ENCODE data around the gene DMKN. TPM values are rescaled to one million over a fixed set of nuclear protein-coding genes. Genes with fewer than 3 reads are reported as not detected.

Gene DMKN
- total and polyA plus RNA-seq, 9 of the 15 experiments (the other 6 are each of a cell fraction or from before 2014, with no cell fraction given): 0.36 to 0.53 TPM; not detected in 7

GRCh38 chr19:35462476-35462953 is 50.9 kb downstream of the DMKN start (continued):
- TF ChIP-seq, protein P1, sequence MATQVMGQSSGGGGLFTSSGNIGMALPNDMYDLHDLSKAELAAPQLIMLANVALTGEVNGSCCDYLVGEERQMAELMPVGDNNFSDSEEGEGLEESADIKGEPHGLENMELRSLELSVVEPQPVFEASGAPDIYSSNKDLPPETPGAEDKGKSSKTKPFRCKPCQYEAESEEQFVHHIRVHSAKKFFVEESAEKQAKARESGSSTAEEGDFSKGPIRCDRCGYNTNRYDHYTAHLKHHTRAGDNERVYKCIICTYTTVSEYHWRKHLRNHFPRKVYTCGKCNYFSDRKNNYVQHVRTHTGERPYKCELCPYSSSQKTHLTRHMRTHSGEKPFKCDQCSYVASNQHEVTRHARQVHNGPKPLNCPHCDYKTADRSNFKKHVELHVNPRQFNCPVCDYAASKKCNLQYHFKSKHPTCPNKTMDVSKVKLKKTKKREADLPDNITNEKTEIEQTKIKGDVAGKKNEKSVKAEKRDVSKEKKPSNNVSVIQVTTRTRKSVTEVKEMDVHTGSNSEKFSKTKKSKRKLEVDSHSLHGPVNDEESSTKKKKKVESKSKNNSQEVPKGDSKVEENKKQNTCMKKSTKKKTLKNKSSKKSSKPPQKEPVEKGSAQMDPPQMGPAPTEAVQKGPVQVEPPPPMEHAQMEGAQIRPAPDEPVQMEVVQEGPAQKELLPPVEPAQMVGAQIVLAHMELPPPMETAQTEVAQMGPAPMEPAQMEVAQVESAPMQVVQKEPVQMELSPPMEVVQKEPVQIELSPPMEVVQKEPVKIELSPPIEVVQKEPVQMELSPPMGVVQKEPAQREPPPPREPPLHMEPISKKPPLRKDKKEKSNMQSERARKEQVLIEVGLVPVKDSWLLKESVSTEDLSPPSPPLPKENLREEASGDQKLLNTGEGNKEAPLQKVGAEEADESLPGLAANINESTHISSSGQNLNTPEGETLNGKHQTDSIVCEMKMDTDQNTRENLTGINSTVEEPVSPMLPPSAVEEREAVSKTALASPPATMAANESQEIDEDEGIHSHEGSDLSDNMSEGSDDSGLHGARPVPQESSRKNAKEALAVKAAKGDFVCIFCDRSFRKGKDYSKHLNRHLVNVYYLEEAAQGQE (IDR thresholded peaks at IDR 0.05; ENCODE audit: borderline replicate concordance): 0 out of 2 replicates have a peak, but pooled peaks have one; percentile 6
- TF ChIP-seq, protein P1 (CRISPR knock-in tag; IDR thresholded peaks at IDR 0.05; ENCODE audit: low read depth): no peak
- TF ChIP-seq KHSRP (IDR thresholded peaks at IDR 0.05) (no peak), RAD21 (CRISPR knock-in tag; conservative IDR thresholded peaks at IDR 0.05 in 1 of 2, IDR thresholded peaks at IDR 0.05 in 1 of 2) (peak in 1 of 2 experiments; percentile 16; a peak in 1 of 4 replicates), SRSF1 (IDR thresholded peaks at IDR 0.05; ENCODE audit: low read depth, low read length) (no peak), KAT8 (IDR thresholded peaks at IDR 0.05; ENCODE audit: low read depth) (no peak), ZNF717 (CRISPR knock-in tag; IDR thresholded peaks at IDR 0.05) (no peak), U2AF1 (optimal IDR thresholded peaks at IDR 0.05; ENCODE audit: low read depth, low read length) (no peak), AFF4 (CRISPR knock-in tag; IDR thresholded peaks at IDR 0.05) (no peak), USF1 (CRISPR knock-in tag; IDR thresholded peaks at IDR 0.05) (no peak), CGGBP1 (CRISPR knock-in tag; IDR thresholded peaks at IDR 0.05) (no peak)
- TF ChIP-seq, protein P2, sequence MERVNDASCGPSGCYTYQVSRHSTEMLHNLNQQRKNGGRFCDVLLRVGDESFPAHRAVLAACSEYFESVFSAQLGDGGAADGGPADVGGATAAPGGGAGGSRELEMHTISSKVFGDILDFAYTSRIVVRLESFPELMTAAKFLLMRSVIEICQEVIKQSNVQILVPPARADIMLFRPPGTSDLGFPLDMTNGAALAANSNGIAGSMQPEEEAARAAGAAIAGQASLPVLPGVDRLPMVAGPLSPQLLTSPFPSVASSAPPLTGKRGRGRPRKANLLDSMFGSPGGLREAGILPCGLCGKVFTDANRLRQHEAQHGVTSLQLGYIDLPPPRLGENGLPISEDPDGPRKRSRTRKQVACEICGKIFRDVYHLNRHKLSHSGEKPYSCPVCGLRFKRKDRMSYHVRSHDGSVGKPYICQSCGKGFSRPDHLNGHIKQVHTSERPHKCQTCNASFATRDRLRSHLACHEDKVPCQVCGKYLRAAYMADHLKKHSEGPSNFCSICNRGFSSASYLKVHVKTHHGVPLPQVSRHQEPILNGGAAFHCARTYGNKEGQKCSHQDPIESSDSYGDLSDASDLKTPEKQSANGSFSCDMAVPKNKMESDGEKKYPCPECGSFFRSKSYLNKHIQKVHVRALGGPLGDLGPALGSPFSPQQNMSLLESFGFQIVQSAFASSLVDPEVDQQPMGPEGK (CRISPR knock-in tag; IDR thresholded peaks at IDR 0.05; ENCODE audit: borderline replicate concordance): no peak
